ENCODE measurements around the gene MMP24.

The MMP24 gene

GRCh38 chr20:35287509-35288324 lies 61.2 kb downstream of the MMP24 start:
- Histone ChIP-seq H3K27ac (ENCODE audit: low read length) (no peak overlapping the region), H3K36me3 (ENCODE audit: control insufficient read depth in 2 of 2, insufficient read depth in 2 of 2, low read length in 2 of 2) (no peaks in the 10 kb centered on the region), H3K27me3 (ENCODE audit: control insufficient read depth in 1 of 2, insufficient read depth in 2 of 2, low read length in 2 of 2) (peaks cover 2 to 6% of the 10 kb centered on the region in 2 donors), H3K9ac (ENCODE audit: low read length in 2 of 2) (no peak overlapping the region), H3K4me1 (ENCODE audit: control insufficient read depth, insufficient read depth, low read length) (peaks cover 16% of the 10 kb centered on the region), H3K4me3 (ENCODE audit: low read length in 2 of 2) (no peak overlapping the region), H3K9me3 (ENCODE audit: control insufficient read depth in 2 of 2, low read length in 2 of 2) (no peaks in the 10 kb centered on the region)

DNA sequence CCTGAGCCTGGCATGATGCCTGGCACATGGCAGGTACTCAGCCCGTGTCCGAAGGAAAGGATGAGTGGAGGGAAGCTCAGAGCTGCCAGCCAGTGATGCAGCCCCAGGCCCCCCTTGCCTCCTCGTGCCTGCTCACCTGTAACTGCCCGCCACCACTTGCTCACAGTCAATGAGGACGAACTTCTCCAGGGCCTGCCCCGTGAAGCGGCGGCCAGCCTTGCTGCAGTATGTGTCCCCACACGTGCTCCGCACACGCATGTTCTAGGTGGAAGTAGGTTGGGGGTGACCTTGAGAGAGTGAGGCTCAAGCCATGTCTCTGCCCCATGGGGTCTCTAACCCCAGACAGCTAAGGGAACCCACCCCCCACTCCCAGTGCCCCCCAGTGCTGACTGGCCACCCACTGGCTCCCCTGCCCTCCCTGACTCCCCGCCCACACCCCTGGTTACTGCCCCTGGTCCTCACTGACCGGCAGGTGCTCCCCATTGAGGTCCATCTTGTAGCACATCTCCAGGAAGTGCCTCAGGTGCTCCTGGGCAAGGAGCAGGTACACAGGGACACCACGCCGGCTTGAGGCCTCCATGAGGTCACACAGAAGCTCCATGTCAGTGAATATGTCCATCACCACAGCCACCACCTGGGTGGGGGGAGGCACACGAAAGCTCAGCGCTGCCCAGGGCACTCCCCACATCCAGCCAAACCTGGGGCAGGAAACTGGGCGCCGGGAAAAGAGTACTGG lies 62.0 kb downstream of the MMP24 start:
- Histone ChIP-seq H3K36me3 (ENCODE audit: control insufficient read depth in 2 of 2, insufficient read depth in 2 of 2, low read length in 2 of 2) (no peaks in the 10 kb centered on the region), H3K27ac (ENCODE audit: low read length) (no peak overlapping the region), H3K9me3 (ENCODE audit: control insufficient read depth in 2 of 2, low read length in 2 of 2) (no peaks in the 10 kb centered on the region), H3K4me3 (ENCODE audit: low read length in 2 of 2) (no peak overlapping the region), H3K9ac (ENCODE audit: low read length in 2 of 2) (no peak overlapping the region), H3K4me1 (ENCODE audit: control insufficient read depth, insufficient read depth, low read length) (peaks cover 13% of the 10 kb centered on the region), H3K27me3 (ENCODE audit: control insufficient read depth in 1 of 2, insufficient read depth in 2 of 2, low read length in 2 of 2) (peaks cover 2 to 8% of the 10 kb centered on the region in 2 donors)

DNA sequence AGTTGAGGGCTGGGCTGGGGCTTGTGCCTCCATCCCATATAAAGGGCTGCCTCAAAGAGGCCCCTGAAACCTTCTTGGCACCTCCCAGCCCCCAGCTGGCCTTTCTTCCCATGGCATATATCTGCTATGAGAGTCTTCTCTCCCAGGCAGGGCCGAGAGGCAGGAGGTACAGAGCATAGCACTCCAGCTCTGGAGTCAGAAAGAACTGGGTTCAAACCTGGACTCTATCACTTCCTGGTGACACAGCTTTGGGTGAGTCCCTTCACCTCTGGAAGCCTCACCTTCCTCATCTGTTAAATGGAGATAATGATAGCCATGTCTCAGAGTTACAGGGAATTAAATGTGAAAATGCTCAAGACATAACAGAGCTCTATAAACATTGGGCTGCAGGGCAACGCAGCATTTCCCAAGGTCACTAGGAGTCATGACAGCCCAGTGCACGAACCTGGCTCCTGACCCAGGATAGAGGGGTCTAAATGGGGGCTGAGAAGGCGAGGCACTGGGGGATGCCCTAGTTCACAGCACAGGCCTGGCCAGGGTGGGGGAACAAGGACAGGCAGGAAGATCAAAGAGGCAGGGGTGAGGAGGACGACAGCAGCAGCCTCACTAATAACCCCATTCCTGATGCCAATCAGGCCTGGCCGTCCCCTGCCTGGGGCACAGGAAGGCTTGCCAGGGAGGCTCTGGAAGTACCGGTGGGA lies 63.8 kb downstream of the MMP24 start:
- no peak overlapping the region for H3K9ac ChIP-seq (ENCODE audit: low read length in 2 of 2)
- H3K27ac ChIP-seq (ENCODE audit: low read length) = no peak overlapping the region
- H3K27me3 ChIP-seq (ENCODE audit: control insufficient read depth in 1 of 2, insufficient read depth in 2 of 2, low read length in 2 of 2) = peaks cover 5 to 8% of the 10 kb centered on the region in 2 donors
- no peak overlapping the region for H3K4me3 ChIP-seq (ENCODE audit: low read length in 2 of 2)
- H3K9me3 ChIP-seq (ENCODE audit: control insufficient read depth in 2 of 2, low read length in 2 of 2) = no peaks in the 10 kb centered on the region
- H3K36me3 ChIP-seq (ENCODE audit: control insufficient read depth in 2 of 2, insufficient read depth in 2 of 2, low read length in 2 of 2) = no peaks in the 10 kb centered on the region
- H3K4me1 ChIP-seq (ENCODE audit: control insufficient read depth, insufficient read depth, low read length) = no peaks in the 10 kb centered on the region

GRCh38 chr20:35290887-35291417 lies 64.5 kb downstream of the MMP24 start:
- H3K36me3 ChIP-seq (ENCODE audit: control insufficient read depth in 2 of 2, insufficient read depth in 2 of 2, low read length in 2 of 2) = no peaks in the 10 kb centered on the region
- no peak overlapping the region for H3K27ac ChIP-seq (ENCODE audit: low read length)
- H3K4me1 ChIP-seq (ENCODE audit: control insufficient read depth, insufficient read depth, low read length) = no peaks in the 10 kb centered on the region
- H3K27me3 ChIP-seq (ENCODE audit: control insufficient read depth in 1 of 2, insufficient read depth in 2 of 2, low read length in 2 of 2) = peaks cover 5 to 8% of the 10 kb centered on the region in 2 donors
- H3K4me3 ChIP-seq (ENCODE audit: low read length in 2 of 2) = no peak overlapping the region
- H3K9ac ChIP-seq (ENCODE audit: low read length in 2 of 2) = no peak overlapping the region
- no peaks in the 10 kb centered on the region for H3K9me3 ChIP-seq (ENCODE audit: control insufficient read depth in 2 of 2, low read length in 2 of 2)

GRCh38 chr20:35291654-35292503 lies 65.4 kb downstream of the MMP24 start, which contains the start of gene FAM83C:
TSS of gene FAM83C (minus strand) at chr20:35292425. CDS start at chr20:35292304, 121 bp downstream.
- no peaks in the 10 kb centered on the region for H3K9me3 ChIP-seq (ENCODE audit: control insufficient read depth in 2 of 2, low read length in 2 of 2)
- no peak within 1 kb of the TSS for H3K4me3 ChIP-seq (ENCODE audit: low read length in 2 of 2)
- no peaks in the 10 kb centered on the region for H3K4me1 ChIP-seq (ENCODE audit: control insufficient read depth, insufficient read depth, low read length)
- H3K9ac ChIP-seq (ENCODE audit: low read length in 2 of 2) = no peak within 1 kb of the TSS
- no peaks in the 10 kb centered on the region for H3K36me3 ChIP-seq (ENCODE audit: control insufficient read depth in 2 of 2, insufficient read depth in 2 of 2, low read length in 2 of 2)
- H3K27me3 ChIP-seq (ENCODE audit: control insufficient read depth in 1 of 2, insufficient read depth in 2 of 2, low read length in 2 of 2) = peaks cover 5 to 8% of the 10 kb centered on the region in 2 donors
- no peak within 1 kb of the TSS for H3K27ac ChIP-seq (ENCODE audit: low read length)

GRCh38 chr20:35292504-35293285 lies 66.2 kb downstream of the MMP24 start:
- peaks cover 5 to 8% of the 10 kb centered on the region in 2 donors for H3K27me3 ChIP-seq (ENCODE audit: control insufficient read depth in 1 of 2, insufficient read depth in 2 of 2, low read length in 2 of 2)
- H3K4me3 ChIP-seq (ENCODE audit: low read length in 2 of 2) = no peak overlapping the region
- no peaks in the 10 kb centered on the region for H3K9me3 ChIP-seq (ENCODE audit: control insufficient read depth in 2 of 2, low read length in 2 of 2)
- no peaks in the 10 kb centered on the region for H3K36me3 ChIP-seq (ENCODE audit: control insufficient read depth in 2 of 2, insufficient read depth in 2 of 2, low read length in 2 of 2)
- H3K27ac ChIP-seq (ENCODE audit: low read length) = no peak overlapping the region
- H3K9ac ChIP-seq (ENCODE audit: low read length in 2 of 2) = no peak overlapping the region
- H3K4me1 ChIP-seq (ENCODE audit: control insufficient read depth, insufficient read depth, low read length) = no peaks in the 10 kb centered on the region

DNA sequence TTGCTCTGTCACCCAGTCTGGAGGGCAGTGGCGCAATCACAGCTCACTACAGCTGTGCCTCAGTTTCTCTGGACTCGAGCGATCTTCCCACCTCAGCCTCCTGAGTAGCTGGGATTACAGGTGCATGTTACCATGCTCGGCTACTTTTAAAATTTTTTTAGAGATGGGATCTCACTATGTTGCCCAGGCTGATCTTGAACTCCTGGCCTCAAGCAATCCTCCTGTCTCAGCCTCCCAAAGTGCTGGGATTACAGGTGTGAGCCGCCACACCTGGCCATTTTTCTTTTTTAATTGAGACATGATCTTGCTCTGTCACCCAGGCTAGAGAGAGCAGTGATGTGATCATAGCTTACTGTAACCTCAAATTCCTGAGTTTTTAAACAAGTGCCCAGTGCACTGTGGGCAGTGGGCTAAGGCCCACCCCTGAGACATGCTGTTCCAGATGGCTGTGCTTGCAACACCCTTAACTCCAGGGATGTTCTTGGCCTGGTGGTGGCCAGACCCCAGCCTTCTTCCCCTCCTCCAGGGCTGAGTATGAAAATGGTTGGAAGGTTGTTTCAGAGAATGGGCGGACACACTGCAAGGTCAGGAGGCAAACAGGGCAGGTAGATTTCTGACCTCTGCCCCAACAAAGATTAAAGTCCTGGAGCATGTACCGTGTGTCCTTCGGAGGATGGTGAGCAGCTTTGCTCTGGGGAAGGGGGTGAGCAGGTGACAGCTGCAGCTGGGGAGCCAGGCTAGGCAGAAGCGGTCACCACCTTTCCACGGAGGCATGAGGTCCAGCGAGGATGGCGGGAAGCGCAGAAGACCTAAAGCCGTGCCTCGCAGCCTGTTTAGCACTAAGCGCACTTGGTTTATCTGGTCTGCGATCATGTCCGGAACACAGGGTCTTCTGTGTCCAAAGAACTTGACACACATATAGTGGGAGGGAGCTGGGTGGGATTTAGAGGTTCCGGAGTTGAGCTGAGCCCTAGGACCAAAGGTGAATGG lies 67.1 kb downstream of the MMP24 start:
- no peak overlapping the region for H3K27ac ChIP-seq (ENCODE audit: low read length)
- peaks cover 5 to 8% of the 10 kb centered on the region in 2 donors for H3K27me3 ChIP-seq (ENCODE audit: control insufficient read depth in 1 of 2, insufficient read depth in 2 of 2, low read length in 2 of 2)
- H3K36me3 ChIP-seq (ENCODE audit: control insufficient read depth in 2 of 2, insufficient read depth in 2 of 2, low read length in 2 of 2) = no peaks in the 10 kb centered on the region
- H3K9ac ChIP-seq (ENCODE audit: low read length in 2 of 2) = no peak overlapping the region
- H3K9me3 ChIP-seq (ENCODE audit: control insufficient read depth in 2 of 2, low read length in 2 of 2) = no peaks in the 10 kb centered on the region
- H3K4me1 ChIP-seq (ENCODE audit: control insufficient read depth, insufficient read depth, low read length) = no peaks in the 10 kb centered on the region
- H3K4me3 ChIP-seq (ENCODE audit: low read length in 2 of 2) = no peak overlapping the region

DNA sequence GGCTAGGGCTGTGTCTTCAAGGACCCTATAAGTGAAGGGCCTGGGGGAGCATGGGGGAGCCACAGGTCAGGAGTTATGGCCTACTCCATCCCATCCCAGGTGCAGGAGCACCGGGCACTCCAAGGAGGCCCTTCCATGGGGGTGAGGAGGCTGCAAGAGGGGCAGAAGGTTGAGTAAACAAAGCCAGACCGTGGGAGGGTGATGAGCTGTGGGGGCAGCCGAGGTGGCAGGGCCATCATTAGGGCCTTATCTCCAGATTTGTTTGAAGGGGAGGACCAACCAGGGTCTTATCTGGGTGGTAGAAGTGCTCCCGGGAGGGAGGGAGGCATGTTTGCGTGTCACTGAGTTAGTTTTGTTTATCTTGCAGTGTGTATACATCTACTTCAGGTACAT lies 67.8 kb downstream of the MMP24 start:
- Histone ChIP-seq H3K4me1 (ENCODE audit: control insufficient read depth, insufficient read depth, low read length) (no peaks in the 10 kb centered on the region), H3K9ac (ENCODE audit: low read length in 2 of 2) (no peak overlapping the region), H3K27me3 (ENCODE audit: control insufficient read depth in 1 of 2, insufficient read depth in 2 of 2, low read length in 2 of 2) (peaks cover 5 to 8% of the 10 kb centered on the region in 2 donors), H3K4me3 (ENCODE audit: low read length in 2 of 2) (no peak overlapping the region), H3K36me3 (ENCODE audit: control insufficient read depth in 2 of 2, insufficient read depth in 2 of 2, low read length in 2 of 2) (no peaks in the 10 kb centered on the region), H3K9me3 (ENCODE audit: control insufficient read depth in 2 of 2, low read length in 2 of 2) (no peaks in the 10 kb centered on the region), H3K27ac (ENCODE audit: low read length) (no peak overlapping the region)

- Histone ChIP-seq H3K36me3 (ENCODE audit: control insufficient read depth in 2 of 2, insufficient read depth in 2 of 2, low read length in 2 of 2) (no peaks in the 10 kb centered on the region), H3K27me3 (ENCODE audit: control insufficient read depth in 1 of 2, insufficient read depth in 2 of 2, low read length in 2 of 2) (peaks cover 5 to 8% of the 10 kb centered on the region in 2 donors), H3K9me3 (ENCODE audit: control insufficient read depth in 2 of 2, low read length in 2 of 2) (no peaks in the 10 kb centered on the region), H3K9ac (ENCODE audit: low read length in 2 of 2) (no peak overlapping the region), H3K4me1 (ENCODE audit: control insufficient read depth, insufficient read depth, low read length) (no peaks in the 10 kb centered on the region), H3K27ac (ENCODE audit: low read length) (no peak overlapping the region), H3K4me3 (ENCODE audit: low read length in 2 of 2) (no peak overlapping the region)
Measured at GRCh38 chr20:35295058-35295457, 68.6 kb downstream of the MMP24 start.
